GM19239 (cell line): Measurements from ENCODE around the gene CENPP.
"Not testable (repeated sequence)": the region's sequence is repeated elsewhere in the genome, so short reads cannot be mapped to it uniquely, and the experiment has no call there.

Experiments
- DNase-seq: peaks from one replicate; pipeline ENCODE4 v3.0.0; 2011; ENCODE audit warnings: low spot score; ENCODE audit not compliant: insufficient read length
- FAIRE-seq: peaks from 2 replicates; lab custom pipeline; 2011; peaks lifted over from hg19 to GRCh38; lab: Jason Lieb, UNC

The CENPP gene

GRCh38 chr9:92377876-92378275 lies 52.1 kb downstream of the CENPP start:
- FAIRE-seq: no peak

GRCh38 chr9:92378865-92379560 lies 53.3 kb downstream of the CENPP start:
- DNase-seq (no peak), FAIRE-seq (no peak)

More at GRCh38 chr9:92377876-92378275, 52.1 kb downstream of the CENPP start:
- no peak for DNase-seq

- no peak for FAIRE-seq
These were observed 54.9 kb downstream of the CENPP start for GRCh38 chr9:92380603-92381002.

GRCh38 chr9:92381775-92382174 lies 56.0 kb downstream of the CENPP start:
- no peak for FAIRE-seq
- no peak for DNase-seq

More at GRCh38 chr9:92380603-92381002, 54.9 kb downstream of the CENPP start:
- DNase-seq: no peak

GRCh38 chr9:92384375-92384774 lies 58.6 kb downstream of the CENPP start:
- FAIRE-seq: no peak
- no peak for DNase-seq

- FAIRE-seq: no peak
These were observed 59.2 kb downstream of the CENPP start for GRCh38 chr9:92385001-92385400.

GRCh38 chr9:92385477-92385876 lies 59.7 kb downstream of the CENPP start:
- DNase-seq (no peak), FAIRE-seq (no peak)

More at GRCh38 chr9:92385001-92385400, 59.2 kb downstream of the CENPP start:
- DNase-seq: no peak

- FAIRE-seq (peak; percentile 21), DNase-seq (no peak)
These were observed 60.2 kb downstream of the CENPP start for GRCh38 chr9:92385953-92386352.

- no peak for DNase-seq
- no peak for FAIRE-seq
These were observed 66.9 kb downstream of the CENPP start for GRCh38 chr9:92392690-92393089.

- no peak for FAIRE-seq
- no peak for DNase-seq
These were observed 67.9 kb downstream of the CENPP start for GRCh38 chr9:92393686-92394085.

- DNase-seq (no peak), FAIRE-seq (no peak)
These were observed 69.9 kb downstream of the CENPP start for GRCh38 chr9:92395617-92396016.

GRCh38 chr9:92397853-92398252 lies 72.1 kb downstream of the CENPP start:
- FAIRE-seq: no peak
- no peak for DNase-seq

GRCh38 chr9:92402360-92402759 lies 76.6 kb downstream of the CENPP start:
- FAIRE-seq: no peak
- DNase-seq: no peak

- no peak for FAIRE-seq
- no peak for DNase-seq
These were observed 77.3 kb downstream of the CENPP start for GRCh38 chr9:92402826-92403745.

GRCh38 chr9:92404042-92404836 lies 78.5 kb downstream of the CENPP start, which contains the start of gene OGN:
Gene OGN (minus strand): TSS chr9:92404578. CDS start chr9:92403407, 1,171 bp downstream.
- FAIRE-seq (peak; percentile 28), DNase-seq (no peak)

GRCh38 chr9:92405818-92406217 lies 80.1 kb downstream of the CENPP start:
- DNase-seq: no peak
- FAIRE-seq: no peak

- DNase-seq (peak; percentile 13), FAIRE-seq (peak; percentile 87)
These were observed 80.7 kb downstream of the CENPP start for GRCh38 chr9:92406477-92406876.

- FAIRE-seq: no peak
- DNase-seq: no peak
These were observed 82.1 kb downstream of the CENPP start for GRCh38 chr9:92407818-92408217.

- FAIRE-seq (no peak), DNase-seq (no peak)
These were observed 83.2 kb downstream of the CENPP start for GRCh38 chr9:92408747-92409478.

GRCh38 chr9:92411157-92411556 lies 85.4 kb downstream of the CENPP start:
- not testable (repeated sequence) for FAIRE-seq, DNase-seq
